OCI-LY1 (cell line): ENCODE results near the gene TRIM23.

Experiments used
- H2AFZ ChIP-seq: fragments of 200-600 bp; sonication (generic), shearing (Covaris generic); 2 replicates; pipeline ENCODE4 v1.6.0; 2014; ENCODE audit warnings: antibody characterized with exemption, mild to moderate bottlenecking, low read length
- H3F3A ChIP-seq: fragments of 200-600 bp; sonication (generic), shearing (Covaris generic); 2 replicates; pipeline ENCODE4 v1.6.0; 2014; ENCODE audit warnings: mild to moderate bottlenecking, antibody characterized with exemption, low read length, moderate library complexity; ENCODE audit not compliant: insufficient read depth
- H3K27ac ChIP-seq: fragments of 200-600 bp; sonication (generic); 2 replicates; pipeline ENCODE4 v1.5.1; 2014; ENCODE audit warnings: low read length, mixed run types, mild to moderate bottlenecking, low read depth; ENCODE audit not compliant: poor library complexity, severe bottlenecking
- H3K27me3 ChIP-seq: fragments of 200-600 bp; sonication (generic); 2 replicates; pipeline ENCODE4 v1.6.0; 2014; ENCODE audit warnings: antibody characterized with exemption, mild to moderate bottlenecking, low read length, moderate library complexity; ENCODE audit not compliant: insufficient read depth
- H3K36me3 ChIP-seq: fragments of 200-600 bp; sonication (generic); 2 replicates; pipeline ENCODE4 v1.6.1; 2014; ENCODE audit warnings: mild to moderate bottlenecking, antibody characterized with exemption, low read length, moderate library complexity, mixed read lengths; ENCODE audit not compliant: insufficient read depth
- H3K4me1 ChIP-seq: fragments of 200-600 bp; sonication (generic); 2 replicates; pipeline ENCODE4 v1.5.1; 2014; ENCODE audit warnings: mild to moderate bottlenecking, low read length, moderate library complexity; ENCODE audit not compliant: insufficient read depth, severe bottlenecking
- H3K4me2 ChIP-seq: fragments of 200-600 bp; sonication (generic), shearing (Covaris generic); 2 replicates; pipeline ENCODE4 v1.6.1; 2014; ENCODE audit warnings: low read length
- H3K4me3 ChIP-seq: fragments of 200-600 bp; sonication (generic); 2 replicates; pipeline ENCODE4 v1.5.1; 2014; ENCODE audit warnings: low read length, low read depth, mild to moderate bottlenecking, mixed read lengths; ENCODE audit not compliant: poor library complexity, severe bottlenecking
- H3K79me2 ChIP-seq: fragments of 200-600 bp; shearing (Covaris generic); 2 replicates; pipeline ENCODE4 v1.6.1; 2016; ENCODE audit warnings: mixed run types, low read length, mixed read lengths; ENCODE audit not compliant: insufficient read depth
- H3K9ac ChIP-seq: fragments of 200-600 bp; sonication (generic), shearing (Covaris generic); 2 replicates; pipeline ENCODE4 v1.6.1; 2014; ENCODE audit warnings: mild to moderate bottlenecking, low read length, mixed read lengths
- H3K9me2 ChIP-seq: fragments of 200-600 bp; sonication (generic), shearing (Covaris generic); 2 replicates; pipeline ENCODE4 v1.6.1; 2014; ENCODE audit warnings: low read depth, mild to moderate bottlenecking, low read length, mixed read lengths
- H3K9me3 ChIP-seq: fragments of 200-600 bp; shearing (Covaris generic); 2 replicates; pipeline ENCODE4 v1.6.1; 2014; ENCODE audit warnings: low read length, mixed read lengths
- H4K20me1 ChIP-seq: fragments of 200-600 bp; sonication (generic), shearing (Covaris generic); 2 replicates; pipeline ENCODE4 v1.6.0; 2016; ENCODE audit warnings: mild to moderate bottlenecking, low read length; ENCODE audit not compliant: insufficient read depth
- CTCF ChIP-seq: fragments of 200-600 bp; sonication (generic), shearing (Covaris generic); IDR thresholded peaks from 2 replicates; pipeline ENCODE4 v1.5.1; 2017; ENCODE audit warnings: mild to moderate bottlenecking, antibody characterized with exemption, low read length, moderate library complexity, mixed read lengths
- EZH2 ChIP-seq: fragments of 200-600 bp; sonication (generic), shearing (Covaris generic); IDR thresholded peaks from 2 replicates; pipeline ENCODE4 v1.8.0; 2017; ENCODE audit warnings: borderline replicate concordance, mixed run types, mild to moderate bottlenecking, antibody characterized with exemption, low read length, moderate library complexity, mixed read lengths

The TRIM23 gene

DNA sequence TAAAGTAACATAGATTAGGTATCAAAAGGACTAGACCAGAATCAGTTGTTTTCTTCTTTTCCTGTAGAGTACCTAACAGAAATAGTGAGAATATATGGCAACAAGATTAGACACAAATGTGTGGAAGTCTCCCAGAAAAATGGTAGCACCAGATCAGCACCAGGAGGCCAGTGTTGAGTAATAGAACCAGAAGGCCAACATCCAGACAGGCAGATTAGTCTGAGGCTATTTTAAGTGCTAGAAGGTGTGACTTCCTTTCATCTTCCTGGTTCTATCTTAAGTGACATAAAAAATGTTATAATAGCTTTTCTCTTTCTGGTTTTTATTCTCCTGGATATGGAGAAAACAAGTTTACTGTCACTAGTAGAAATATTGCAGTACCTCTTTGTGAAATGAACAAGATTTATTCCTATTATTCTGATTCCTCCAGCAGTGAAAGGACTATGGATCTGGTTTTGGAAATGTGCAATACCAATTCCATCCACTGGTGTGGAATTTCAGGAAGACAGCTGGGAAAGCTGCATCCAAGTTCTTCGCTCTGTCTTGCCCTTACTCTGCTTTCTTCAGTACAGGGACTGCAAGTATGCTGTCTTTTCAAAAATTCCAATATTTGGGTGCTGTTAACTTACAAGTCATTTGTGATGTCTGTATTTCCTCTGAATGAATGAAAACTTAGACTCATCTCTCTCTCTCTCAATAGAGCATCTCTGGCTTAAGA is 39.8 kb upstream of the TRIM23 start:
- no peaks in the 10 kb centered on the region for H3K27me3 ChIP-seq
- H3K79me2 ChIP-seq, result no peaks in the 10 kb centered on the region
- no peaks in the 10 kb centered on the region for H3K9me2 ChIP-seq
- no peak overlapping the region for H3K9ac ChIP-seq
- H3F3A ChIP-seq, result no peaks in the 10 kb centered on the region
- peaks cover 30% of the 10 kb centered on the region; the same call in 1 of the 2 replicates for H3K36me3 ChIP-seq
- no peak for TF ChIP-seq CTCF
- TF ChIP-seq EZH2, result no peak
- no peaks in the 10 kb centered on the region for H4K20me1 ChIP-seq
- no peaks in the 10 kb centered on the region for H3K9me3 ChIP-seq
- H3K4me1 ChIP-seq, result no peaks in the 10 kb centered on the region
- H3K4me3 ChIP-seq, result no peak overlapping the region
- H3K27ac ChIP-seq, result no peak overlapping the region
- no peak overlapping the region for H2AFZ ChIP-seq
- no peak overlapping the region for H3K4me2 ChIP-seq

GRCh38 chr5:65654713-65655112 is 30.6 kb upstream of the TRIM23 start:
- no peak overlapping the region for H2AFZ ChIP-seq
- H4K20me1 ChIP-seq, result no peaks in the 10 kb centered on the region
- no peaks in the 10 kb centered on the region for H3K9me3 ChIP-seq
- H3K27me3 ChIP-seq, result no peaks in the 10 kb centered on the region
- H3K4me2 ChIP-seq, result no peak overlapping the region
- H3K36me3 ChIP-seq, result peaks cover 35% of the 10 kb centered on the region; the same call in 1 of the 2 replicates
- H3K27ac ChIP-seq, result no peak overlapping the region
- no peaks in the 10 kb centered on the region; the same call in 1 of the 2 replicates for H3F3A ChIP-seq
- H3K4me3 ChIP-seq, result no peak overlapping the region
- H3K9ac ChIP-seq, result no peak overlapping the region
- H3K9me2 ChIP-seq, result no peaks in the 10 kb centered on the region
- H3K79me2 ChIP-seq, result no peaks in the 10 kb centered on the region
- H3K4me1 ChIP-seq, result no peaks in the 10 kb centered on the region
- TF ChIP-seq CTCF (no peak), EZH2 (no peak)

DNA sequence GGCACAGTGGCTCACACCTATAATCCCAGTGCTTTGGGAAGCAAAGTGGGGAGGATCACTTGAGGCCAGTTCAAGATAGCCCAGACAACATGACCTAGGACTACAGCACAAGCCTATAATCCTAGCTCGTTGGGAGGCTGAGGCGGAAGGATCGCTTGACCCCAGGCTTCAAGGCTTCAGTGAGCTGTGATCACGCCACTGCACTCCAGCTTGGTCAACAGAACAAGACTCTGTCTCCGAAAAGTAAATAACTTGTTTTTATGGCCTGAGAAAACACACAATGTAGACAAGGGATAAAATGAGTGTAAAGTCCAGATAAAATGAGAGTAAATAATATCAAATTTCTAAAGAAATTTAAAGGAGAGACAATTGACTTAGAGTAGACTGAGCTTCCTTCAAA is 27.0 kb upstream of the TRIM23 start:
- TF ChIP-seq EZH2, result no peak
- TF ChIP-seq CTCF, result no peak
- no peaks in the 10 kb centered on the region; the same call in 1 of the 2 replicates for H3F3A ChIP-seq
- no peaks in the 10 kb centered on the region for H3K27me3 ChIP-seq
- H3K27ac ChIP-seq, result no peak overlapping the region
- H3K9me2 ChIP-seq, result no peaks in the 10 kb centered on the region
- H3K4me3 ChIP-seq, result no peak overlapping the region
- H3K36me3 ChIP-seq, result peaks cover 25% of the 10 kb centered on the region; the same call in 1 of the 2 replicates
- H4K20me1 ChIP-seq, result no peaks in the 10 kb centered on the region
- H2AFZ ChIP-seq, result no peak overlapping the region
- H3K4me1 ChIP-seq, result no peaks in the 10 kb centered on the region
- no peak overlapping the region for H3K9ac ChIP-seq
- no peaks in the 10 kb centered on the region for H3K9me3 ChIP-seq
- no peak overlapping the region for H3K4me2 ChIP-seq
- H3K79me2 ChIP-seq, result no peaks in the 10 kb centered on the region
